Measurements from ENCODE around the gene BSND.

GRCh38 chr1:54965624-54966340, 33.0 kb upstream of the BSND start:
- TF ChIP-seq HDGF (IDR thresholded peaks at IDR 0.05; ENCODE audit: borderline replicate concordance) = no peak
- TF ChIP-seq BHLHE40 (IDR thresholded peaks at IDR 0.05; ENCODE audit: borderline replicate concordance) = no peak
- no peak for TF ChIP-seq SUZ12 (IDR thresholded peaks at IDR 0.05)
- no peak for TF ChIP-seq TARDBP (IDR thresholded peaks at IDR 0.05)
- TF ChIP-seq SP1 (IDR thresholded peaks at IDR 0.05) = no peak
- no peak for TF ChIP-seq FOXA1 (IDR thresholded peaks at IDR 0.05)
- TF ChIP-seq PKNOX1 (IDR thresholded peaks at IDR 0.05) = no peak
- no peak for TF ChIP-seq NFRKB (IDR thresholded peaks at IDR 0.05)
- no peak for TF ChIP-seq ELF4 (IDR thresholded peaks at IDR 0.05)
